HG03196 (cell line): ENCODE data around the gene FAM200B.
A peak's percentile ranks its signal among the peaks of the same experiment; 100 is the strongest.

Source experiments
- ATAC-seq: cut with Tn5 transposase; IDR thresholded peaks from one replicate; pipeline ENCODE4 v1.9.1; 2021; ENCODE audit not compliant: unreplicated experiment

FAM200B gene

GRCh38 chr4:15695240-15695699 is 13.6 kb downstream of the FAM200B start:
- ATAC-seq = no peak

GRCh38 chr4:15695729-15696128 is 14.1 kb downstream of the FAM200B start:
- no peak for ATAC-seq

- ATAC-seq = no peak
Observed at GRCh38 chr4:15696866-15697265, 15.2 kb downstream of the FAM200B start.

GRCh38 chr4:15702941-15703403 is 21.3 kb downstream of the FAM200B start, which contains the start of gene BST1:
TSS of gene BST1 (plus strand) at chr4:15703065. CDS start at chr4:15703145, 80 bp downstream.
- ATAC-seq = peak; percentile 58

GRCh38 chr4:15703439-15703838 is 21.8 kb downstream of the FAM200B start:
- no peak for ATAC-seq

- ATAC-seq = no peak
Observed at GRCh38 chr4:15704129-15704528, 22.5 kb downstream of the FAM200B start.

GRCh38 chr4:15706646-15707362 is 25.2 kb downstream of the FAM200B start:
- ATAC-seq = no peak

GRCh38 chr4:15707363-15707715 is 25.7 kb downstream of the FAM200B start:
- ATAC-seq = no peak

GRCh38 chr4:15711762-15712161 is 30.1 kb downstream of the FAM200B start:
- ATAC-seq = no peak

- ATAC-seq = no peak
Observed at GRCh38 chr4:15712214-15712613, 30.6 kb downstream of the FAM200B start.

GRCh38 chr4:15714141-15714540 is 32.5 kb downstream of the FAM200B start:
- no peak for ATAC-seq

- no peak for ATAC-seq
Observed at GRCh38 chr4:15714646-15715435, 33.2 kb downstream of the FAM200B start.

- no peak for ATAC-seq
Observed at GRCh38 chr4:15716115-15716514, 34.5 kb downstream of the FAM200B start.

GRCh38 chr4:15717086-15717485 is 35.5 kb downstream of the FAM200B start:
- no peak for ATAC-seq

- no peak for ATAC-seq
Observed at GRCh38 chr4:15717657-15718416, 36.2 kb downstream of the FAM200B start.

GRCh38 chr4:15718465-15718864 is 36.8 kb downstream of the FAM200B start:
- ATAC-seq = no peak

GRCh38 chr4:15718959-15719358 is 37.3 kb downstream of the FAM200B start:
- no peak for ATAC-seq

GRCh38 chr4:15719506-15719905 is 37.9 kb downstream of the FAM200B start:
- no peak for ATAC-seq

GRCh38 chr4:15720851-15721250 is 39.2 kb downstream of the FAM200B start:
- no peak for ATAC-seq

GRCh38 chr4:15725608-15726007 is 44.0 kb downstream of the FAM200B start:
- no peak for ATAC-seq

- ATAC-seq = peak; percentile 63
Observed at GRCh38 chr4:15729910-15730533, 48.4 kb downstream of the FAM200B start.
